Lower lobe of right lung (tissue), 2 donors: ENCODE results near the gene TPM1. TPM values are rescaled to one million over a fixed set of nuclear protein-coding genes. Genes with fewer than 3 reads are reported as not detected.

ENCODE experiments used
- ATAC-seq, 2 donors: fragments of 200-7000 bp; cut with Tn5 transposase; one replicate each; pipeline ENCODE4 v1.9.1; 2020 to 2022; ENCODE audit warnings: mild to moderate bottlenecking in 2 of 2, moderate library complexity in 2 of 2
- DNase-seq: peaks from one replicate; pipeline ENCODE4 v3.0.0-alpha.2; 2020
- H3K27ac ChIP-seq: fragments of 200-600 bp; one replicate; pipeline ENCODE4 v1.8.0; 2022
- H3K27me3 ChIP-seq: fragments of 200-600 bp; one replicate; pipeline ENCODE4 v1.8.0; 2022; ENCODE audit warnings: low read depth
- H3K36me3 ChIP-seq: fragments of 200-600 bp; one replicate; pipeline ENCODE4 v1.8.0; 2022; ENCODE audit warnings: mild to moderate bottlenecking
- H3K4me1 ChIP-seq: fragments of 200-600 bp; one replicate; pipeline ENCODE4 v1.8.0; 2022
- H3K4me3 ChIP-seq: fragments of 200-600 bp; one replicate; pipeline ENCODE4 v1.8.0; 2022; ENCODE audit warnings: mild to moderate bottlenecking
- H3K9me3 ChIP-seq: fragments of 200-600 bp; one replicate; pipeline ENCODE4 v1.8.0; 2022
- intact Hi-C: fragments of 100-400 bp; cut with DNase I; formaldehyde crosslinking; loops from one replicate; pipeline ENCODE4 v1.11.0; 2022
- total RNA-seq: library from RNA; stranded (reverse); fragmentation: NEBNext Ultra II Directional; extraction: Animal tissue kit (Norgen Biotek cat#: 25700); gene quantifications from one replicate; pipeline ENCODE4 v1.2.1, GENCODE V29; 2021
- TF ChIP-seq, protein P1 (sequence below): fragments of 200-600 bp; IDR thresholded peaks from one replicate; pipeline ENCODE4 v1.8.0; 2022; ENCODE audit warnings: antibody characterized with exemption, mild to moderate bottlenecking
- donor health status: DM: no; HTN: yes; CAD: no; lungs with severe emphysema.

TPM1 gene
- total RNA-seq, 1 donor from 2014 or later = 137 TPM

DNA sequence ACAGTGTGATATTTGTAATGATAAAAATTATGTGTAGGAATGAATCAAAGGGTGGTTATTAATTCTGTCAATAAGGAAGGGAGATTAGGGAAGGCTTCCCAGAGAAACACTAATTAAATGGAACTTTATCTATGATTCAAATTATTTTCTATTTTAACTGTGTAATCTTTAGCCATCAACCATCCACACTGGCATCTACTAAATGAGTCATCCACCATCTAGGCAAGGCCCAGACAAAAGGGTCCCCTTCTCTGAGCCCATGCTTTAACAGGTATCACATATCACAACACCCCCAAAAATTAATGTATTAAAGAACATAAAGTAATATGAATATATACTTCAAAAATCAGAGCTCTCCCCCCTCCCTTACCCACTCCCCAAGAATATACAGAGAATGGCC, 19.9 kb upstream of the TPM1 start:
- Histone ChIP-seq H3K27me3 (no peaks in the 10 kb centered on the region), H3K27ac (no peak overlapping the region), H3K36me3 (no peaks in the 10 kb centered on the region), H3K4me1 (no peaks in the 10 kb centered on the region), H3K9me3 (no peaks in the 10 kb centered on the region), H3K4me3 (no peak overlapping the region)
- no peak for ATAC-seq
- intact Hi-C loops = no loop called here
- DNase-seq = no peak
- TF ChIP-seq, protein P1, sequence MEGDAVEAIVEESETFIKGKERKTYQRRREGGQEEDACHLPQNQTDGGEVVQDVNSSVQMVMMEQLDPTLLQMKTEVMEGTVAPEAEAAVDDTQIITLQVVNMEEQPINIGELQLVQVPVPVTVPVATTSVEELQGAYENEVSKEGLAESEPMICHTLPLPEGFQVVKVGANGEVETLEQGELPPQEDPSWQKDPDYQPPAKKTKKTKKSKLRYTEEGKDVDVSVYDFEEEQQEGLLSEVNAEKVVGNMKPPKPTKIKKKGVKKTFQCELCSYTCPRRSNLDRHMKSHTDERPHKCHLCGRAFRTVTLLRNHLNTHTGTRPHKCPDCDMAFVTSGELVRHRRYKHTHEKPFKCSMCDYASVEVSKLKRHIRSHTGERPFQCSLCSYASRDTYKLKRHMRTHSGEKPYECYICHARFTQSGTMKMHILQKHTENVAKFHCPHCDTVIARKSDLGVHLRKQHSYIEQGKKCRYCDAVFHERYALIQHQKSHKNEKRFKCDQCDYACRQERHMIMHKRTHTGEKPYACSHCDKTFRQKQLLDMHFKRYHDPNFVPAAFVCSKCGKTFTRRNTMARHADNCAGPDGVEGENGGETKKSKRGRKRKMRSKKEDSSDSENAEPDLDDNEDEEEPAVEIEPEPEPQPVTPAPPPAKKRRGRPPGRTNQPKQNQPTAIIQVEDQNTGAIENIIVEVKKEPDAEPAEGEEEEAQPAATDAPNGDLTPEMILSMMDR = no peak

GRCh38 chr15:63023351-63023945, 19.1 kb upstream of the TPM1 start:
- Histone ChIP-seq H3K27ac (no peak overlapping the region), H3K9me3 (no peaks in the 10 kb centered on the region), H3K4me1 (no peaks in the 10 kb centered on the region), H3K4me3 (no peak overlapping the region), H3K36me3 (no peaks in the 10 kb centered on the region), H3K27me3 (no peaks in the 10 kb centered on the region)
- DNase-seq = no peak
- ATAC-seq = no peak
- intact Hi-C loops = no loop called here
- TF ChIP-seq, protein P1 = no peak

DNA sequence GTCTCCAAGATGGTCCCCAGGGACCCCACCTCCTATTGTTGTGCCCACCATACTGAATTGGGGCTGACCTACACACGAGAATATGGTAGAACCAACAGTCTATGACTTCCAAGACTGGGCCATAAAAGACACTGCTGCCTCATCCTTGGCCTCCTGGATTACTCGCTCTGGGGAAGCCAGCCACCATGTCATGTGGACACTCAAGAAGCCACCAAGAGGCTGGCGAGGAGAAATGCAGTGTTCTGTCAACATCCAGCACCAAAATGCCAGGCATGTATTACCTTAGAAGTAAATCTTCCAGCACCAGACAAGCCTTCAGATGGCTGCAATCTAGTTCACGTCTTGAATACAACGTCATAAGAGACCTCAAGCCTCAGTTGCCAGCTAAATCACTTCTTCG, 17.1 kb upstream of the TPM1 start:
- H3K36me3 ChIP-seq = no peaks in the 10 kb centered on the region
- H3K27me3 ChIP-seq = no peaks in the 10 kb centered on the region
- TF ChIP-seq, protein P1 = no peak
- DNase-seq (no peak), ATAC-seq (no peak)
- no peak overlapping the region for H3K27ac ChIP-seq
- intact Hi-C loops = no loop called here
- H3K4me1 ChIP-seq = peaks cover 4% of the 10 kb centered on the region
- H3K9me3 ChIP-seq = no peaks in the 10 kb centered on the region
- no peak overlapping the region for H3K4me3 ChIP-seq

DNA sequence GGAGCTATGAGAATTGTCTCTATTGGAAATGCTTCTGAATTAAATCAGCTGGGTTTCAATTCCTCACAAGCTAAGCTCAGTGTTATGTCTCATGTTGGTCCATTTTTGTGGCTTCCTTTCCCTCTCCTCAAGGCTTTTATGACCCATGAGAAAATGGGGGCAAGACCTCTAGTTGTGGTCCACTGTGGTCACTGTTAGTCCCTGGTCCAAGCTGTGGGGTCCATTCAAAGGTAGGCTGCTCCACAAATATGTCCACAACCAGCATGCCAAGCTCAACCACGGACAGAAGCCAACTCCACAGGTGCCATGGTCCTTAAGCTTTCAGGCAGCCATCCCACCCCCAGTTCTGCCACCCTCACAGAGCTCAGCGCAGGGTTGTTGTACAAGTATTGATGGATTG, 14.9 kb upstream of the TPM1 start:
- ATAC-seq (no peak), DNase-seq (no peak)
- no peaks in the 10 kb centered on the region for H3K9me3 ChIP-seq
- TF ChIP-seq, protein P1 = no peak
- H3K27me3 ChIP-seq = no peaks in the 10 kb centered on the region
- no peak overlapping the region for H3K27ac ChIP-seq
- H3K36me3 ChIP-seq = no peaks in the 10 kb centered on the region
- peaks cover 4% of the 10 kb centered on the region for H3K4me1 ChIP-seq
- intact Hi-C loops = no loop called here
- H3K4me3 ChIP-seq = no peak overlapping the region

DNA sequence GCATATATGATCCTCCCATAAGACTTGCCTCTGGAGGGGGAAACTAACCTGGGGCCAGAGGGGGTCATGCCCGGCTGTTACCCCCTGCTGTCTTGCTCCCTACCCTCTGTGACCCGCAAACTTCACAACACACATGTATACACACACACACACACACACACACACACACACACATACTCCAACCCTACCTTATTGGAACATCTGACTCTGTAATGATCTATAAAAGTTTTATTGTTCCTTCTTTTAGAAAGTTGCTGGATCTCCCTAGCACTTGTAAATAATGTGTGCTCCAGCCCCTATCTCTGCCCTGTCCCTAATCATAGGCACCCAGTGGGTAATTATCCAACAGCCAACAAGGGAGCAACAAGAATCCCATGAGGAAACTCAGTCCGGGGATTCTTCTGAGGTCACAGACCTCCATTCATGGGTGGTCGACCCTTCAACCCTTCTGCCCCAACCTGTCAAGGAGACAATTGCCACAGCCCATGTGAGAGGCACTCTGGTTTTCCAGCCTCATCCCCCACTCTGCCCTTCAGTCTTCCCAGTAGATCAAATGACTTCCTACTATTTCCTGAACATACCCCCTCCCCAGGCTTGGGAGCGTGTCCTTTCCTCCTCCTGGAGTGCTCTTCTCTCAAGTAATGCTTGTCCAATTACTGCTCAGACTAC, 14.0 kb upstream of the TPM1 start:
- H3K4me1 ChIP-seq = peaks cover 4% of the 10 kb centered on the region
- H3K36me3 ChIP-seq = no peaks in the 10 kb centered on the region
- H3K27me3 ChIP-seq = no peaks in the 10 kb centered on the region
- intact Hi-C loops = no loop called here
- TF ChIP-seq, protein P1 = no peak
- H3K4me3 ChIP-seq = no peak overlapping the region
- no peaks in the 10 kb centered on the region for H3K9me3 ChIP-seq
- ATAC-seq (no peak), DNase-seq (no peak)
- H3K27ac ChIP-seq = no peak overlapping the region
